ENCODE data around the gene SBNO2. TPM values are rescaled to one million over a fixed set of nuclear protein-coding genes. Genes with fewer than 3 reads are reported as not detected.

Gene SBNO2
- total and polyA plus RNA-seq, 9 of the 15 experiments (the other 6 are each of a cell fraction or from before 2014, with no cell fraction given), result 0.01 to 46.2 (median 6.7) TPM

DNA sequence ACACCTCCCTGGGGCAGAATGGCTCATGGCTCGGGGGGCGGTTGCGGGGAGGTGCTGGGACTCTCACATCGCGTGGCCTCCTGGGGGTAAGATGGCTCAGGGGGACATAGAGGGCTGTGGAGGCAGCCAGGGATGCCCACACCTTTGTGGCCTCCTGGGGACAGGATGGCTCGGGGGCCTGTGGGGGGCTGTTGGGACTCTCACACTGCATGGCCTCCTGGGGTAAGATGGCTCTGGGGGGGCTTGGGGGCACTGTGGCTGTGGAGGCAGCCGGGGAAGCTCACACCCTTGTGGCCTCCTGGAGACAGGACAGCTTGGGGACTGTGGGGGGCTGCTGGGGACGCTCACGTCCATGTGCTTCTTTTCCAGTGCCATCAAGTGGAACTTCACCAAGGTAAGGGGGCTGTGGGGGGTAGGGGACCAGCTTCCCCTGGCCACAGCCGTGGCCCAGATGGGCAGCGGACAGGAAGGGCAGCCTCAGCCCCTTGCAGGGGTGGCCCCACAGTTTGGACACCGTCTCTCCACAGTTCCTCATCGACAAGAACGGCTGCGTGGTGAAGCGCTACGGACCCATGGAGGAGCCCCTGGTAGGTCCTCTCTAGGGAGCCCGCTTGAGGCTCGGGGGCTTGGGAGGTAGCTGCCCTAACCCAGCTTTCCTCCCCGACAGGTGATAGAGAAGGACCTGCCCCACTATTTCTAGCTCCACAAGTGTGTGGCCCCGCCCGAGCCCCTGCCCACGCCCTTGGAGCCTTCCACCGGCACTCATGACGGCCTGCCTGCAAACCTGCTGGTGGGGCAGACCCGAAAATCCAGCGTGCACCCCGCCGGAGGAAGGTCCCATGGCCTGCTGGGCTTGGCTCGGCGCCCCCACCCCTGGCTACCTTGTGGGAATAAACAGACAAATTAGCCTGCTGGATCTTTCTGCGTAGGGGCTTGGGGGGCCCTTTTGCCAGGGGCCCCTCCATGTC lies 67.9 kb downstream of the SBNO2 start (continued):
- no peak for TF ChIP-seq ZNF740 (CRISPR knock-in tag; IDR thresholded peaks at IDR 0.05)
- 0 out of 4 replicates have a peak, but pooled peaks of 1 of the 2 experiments have one; percentile 32 for TF ChIP-seq ZNF740 (tag; IDR thresholded peaks at IDR 0.05)
- no peak for TF ChIP-seq TOE1 (IDR thresholded peaks at IDR 0.05; ENCODE audit: borderline replicate concordance)
- TF ChIP-seq TOE1 (CRISPR knock-in tag; IDR thresholded peaks at IDR 0.05; ENCODE audit: borderline replicate concordance, low read depth), result no peak
- no peak for TF ChIP-seq HNRNPUL1 (IDR thresholded peaks at IDR 0.05; ENCODE audit: low read length)
- no peak for TF ChIP-seq PHTF2 (CRISPR knock-in tag; IDR thresholded peaks at IDR 0.05)
- TF ChIP-seq ZKSCAN1 (IDR thresholded peaks at IDR 0.05; ENCODE audit: low read depth, low read length), result no peak
- TF ChIP-seq MEIS2 (IDR thresholded peaks at IDR 0.05; ENCODE audit: partially characterized antibody), result no peak
- TF ChIP-seq KLF16 (IDR thresholded peaks at IDR 0.05), result no peak
- no peak for TF ChIP-seq HDGF (IDR thresholded peaks at IDR 0.05)
- TF ChIP-seq PML (IDR thresholded peaks at IDR 0.05; ENCODE audit: low read length), result 0 out of 2 replicates have a peak, but pooled peaks have one; percentile 6
- TF ChIP-seq MTA3 (IDR thresholded peaks at IDR 0.05; ENCODE audit: borderline replicate concordance), result no peak
- TF ChIP-seq DIDO1 (tag; IDR thresholded peaks at IDR 0.05; ENCODE audit: low read depth), result no peak
- no peak for TF ChIP-seq U2AF1 (optimal IDR thresholded peaks at IDR 0.05; ENCODE audit: low read depth, low read length)
- TF ChIP-seq, protein P1, sequence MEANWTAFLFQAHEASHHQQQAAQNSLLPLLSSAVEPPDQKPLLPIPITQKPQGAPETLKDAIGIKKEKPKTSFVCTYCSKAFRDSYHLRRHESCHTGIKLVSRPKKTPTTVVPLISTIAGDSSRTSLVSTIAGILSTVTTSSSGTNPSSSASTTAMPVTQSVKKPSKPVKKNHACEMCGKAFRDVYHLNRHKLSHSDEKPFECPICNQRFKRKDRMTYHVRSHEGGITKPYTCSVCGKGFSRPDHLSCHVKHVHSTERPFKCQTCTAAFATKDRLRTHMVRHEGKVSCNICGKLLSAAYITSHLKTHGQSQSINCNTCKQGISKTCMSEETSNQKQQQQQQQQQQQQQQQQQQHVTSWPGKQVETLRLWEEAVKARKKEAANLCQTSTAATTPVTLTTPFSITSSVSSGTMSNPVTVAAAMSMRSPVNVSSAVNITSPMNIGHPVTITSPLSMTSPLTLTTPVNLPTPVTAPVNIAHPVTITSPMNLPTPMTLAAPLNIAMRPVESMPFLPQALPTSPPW (CRISPR knock-in tag; IDR thresholded peaks at IDR 0.05), result no peak
- no peak for TF ChIP-seq EHMT2 (IDR thresholded peaks at IDR 0.05)
- TF ChIP-seq ZNF609 (CRISPR knock-in tag; IDR thresholded peaks at IDR 0.05; ENCODE audit: borderline replicate concordance), result no peak
- no peak for TF ChIP-seq SRSF9 (IDR thresholded peaks at IDR 0.05; ENCODE audit: borderline replicate concordance, low read depth, low read length)
- 0 out of 2 replicates have a peak, but pooled peaks have one; percentile 27 for TF ChIP-seq RBFOX2 (IDR thresholded peaks at IDR 0.05; ENCODE audit: low read depth, low read length)
- TF ChIP-seq HNRNPL (IDR thresholded peaks at IDR 0.05; ENCODE audit: low read depth, low read length), result no peak
